Posterior cingulate gyrus (tissue), 11 donors: Measurements from ENCODE around the gene MDH1.
"Not testable (repeated sequence)": the region's sequence is repeated elsewhere in the genome, so short reads cannot be mapped to it uniquely, and the experiment has no call there.

Experiments used
- DNase-seq, 10 donors: peaks; one replicate each; pipeline versions ENCODE4 v3.0.0 to v3.0.0-alpha.2; 2020 to 2021; ENCODE audit warnings: mixed read lengths in 3 of 10
- intact Hi-C: fragments of 100-400 bp; cut with DNase I; formaldehyde crosslinking; loops from one replicate; pipeline ENCODE4 v1.15.1; 2023

MDH1 gene

DNA sequence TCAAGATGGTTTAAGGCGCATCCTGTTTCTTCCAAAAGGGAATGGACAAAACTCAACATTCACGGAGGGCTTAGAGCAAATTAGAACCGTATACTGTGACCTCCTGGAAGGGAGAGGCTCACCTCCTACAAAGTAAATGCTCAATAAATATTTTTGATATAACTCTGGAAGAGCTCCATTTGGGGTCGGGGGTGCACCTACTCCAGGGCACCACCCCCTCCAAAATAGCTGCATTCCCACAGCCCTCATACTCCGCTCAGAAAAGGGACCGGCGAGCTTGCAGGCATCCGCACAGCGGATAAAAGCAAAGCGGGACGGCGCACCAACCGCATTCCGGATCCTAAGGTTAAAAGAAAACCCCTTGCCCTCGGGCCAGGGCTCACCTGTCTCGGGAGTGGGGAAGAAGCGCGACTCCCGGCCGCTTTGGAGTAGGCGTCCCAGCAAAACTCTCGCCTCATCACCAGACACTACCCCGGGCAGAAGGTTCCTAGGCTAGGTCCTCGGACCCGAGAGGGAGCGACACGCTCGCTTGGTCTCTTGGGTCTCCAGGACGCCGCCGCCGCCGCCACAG lies 864 bp upstream of the MDH1 start:
- no peak for DNase-seq
- intact Hi-C loops, result loop anchor here (5.0 kb wide), 1 partner anchor 254 kb away; the partner anchor contains the start of gene UGP2

GRCh38 chr2:63589148-63589958 lies 590 bp downstream of the MDH1 start:
- intact Hi-C loops, result loop anchor here (5.0 kb wide), 1 partner anchor 253 kb away; the partner anchor contains the start of gene UGP2
- no peak for DNase-seq

DNA sequence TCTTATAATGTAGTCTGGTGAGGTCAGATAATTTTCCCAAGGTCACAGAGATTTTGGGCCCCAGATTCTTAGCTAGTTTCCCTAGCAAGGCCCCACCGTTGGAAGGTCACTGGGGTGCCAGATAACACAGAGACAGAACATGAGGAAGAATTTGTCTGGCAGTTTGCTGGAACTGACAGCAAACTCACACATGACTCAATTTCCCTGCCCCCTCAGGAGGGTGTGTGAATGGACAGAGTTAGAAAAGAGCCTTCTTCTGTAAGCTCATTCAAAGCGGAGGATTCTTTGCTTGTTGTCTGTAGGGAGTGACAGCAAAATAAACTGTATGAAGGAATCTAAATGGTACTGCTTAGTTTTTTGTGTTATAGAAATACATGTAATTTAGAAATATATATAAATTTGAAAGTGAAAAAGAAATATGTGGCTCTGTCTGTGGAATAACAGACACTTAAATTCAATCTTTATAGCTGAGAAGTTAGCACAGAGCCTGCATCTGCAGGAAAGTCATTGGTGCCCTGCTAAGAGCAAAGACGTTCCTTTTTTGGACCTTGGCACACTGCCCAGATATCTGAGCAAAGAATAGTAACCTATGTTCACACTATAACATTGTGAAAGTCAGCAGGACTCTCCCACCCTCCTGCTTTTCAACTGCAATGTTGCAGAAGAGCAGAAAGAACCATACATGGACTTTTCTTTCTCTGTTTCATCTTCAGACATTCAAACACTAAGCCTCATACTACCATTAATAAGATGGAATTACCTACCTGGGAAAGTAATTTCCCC lies 2.1 kb downstream of the MDH1 start:
- no peak for DNase-seq
- intact Hi-C loops, result loop anchor here (10.0 kb wide), 1 partner anchor 294 kb away; no protein-coding TSS in a partner anchor

GRCh38 chr2:63591566-63592175 lies 2.9 kb downstream of the MDH1 start:
- intact Hi-C loops, result loop anchor here (10.0 kb wide), 1 partner anchor 293 kb away; no protein-coding TSS in a partner anchor
- no peak for DNase-seq

DNA sequence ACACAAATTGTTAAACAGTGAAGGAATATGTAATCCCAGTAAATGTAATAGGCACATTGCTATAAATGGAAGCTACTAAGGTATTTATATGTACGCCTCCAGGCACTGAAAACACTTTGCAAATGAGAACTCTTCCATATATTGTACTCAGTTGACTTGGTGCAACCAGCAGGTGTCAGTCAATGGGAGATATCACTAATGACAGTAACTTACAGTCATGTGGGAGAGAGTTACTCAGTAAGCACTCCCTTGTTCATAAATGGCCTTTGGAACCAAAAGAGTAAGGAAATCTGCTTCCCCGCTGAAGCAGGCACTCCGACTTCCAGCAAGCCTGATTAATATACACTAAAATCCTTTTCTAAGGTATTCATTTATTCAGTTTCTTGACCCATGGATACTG lies 5.9 kb downstream of the MDH1 start:
- intact Hi-C loops, result loop anchor here (10.0 kb wide), 1 partner anchor 290 kb away; no protein-coding TSS in a partner anchor
- no peak for DNase-seq

GRCh38 chr2:63596401-63596883 lies 7.7 kb downstream of the MDH1 start:
- DNase-seq, result no peak
- intact Hi-C loops, result loop anchor here (10.0 kb wide), 1 partner anchor 288 kb away; no protein-coding TSS in a partner anchor

- intact Hi-C loops, result loop anchor here (10.0 kb wide), 1 partner anchor 286 kb away; no protein-coding TSS in a partner anchor
- DNase-seq, result no peak
Measured at GRCh38 chr2:63598981-63599380, 10.2 kb downstream of the MDH1 start.

GRCh38 chr2:63600881-63601460 lies 12.2 kb downstream of the MDH1 start:
- no peak for DNase-seq
- intact Hi-C loops, result no loop called here

- DNase-seq, result no peak
- intact Hi-C loops, result no loop called here
Measured at GRCh38 chr2:63604666-63605065, 15.9 kb downstream of the MDH1 start.

DNA sequence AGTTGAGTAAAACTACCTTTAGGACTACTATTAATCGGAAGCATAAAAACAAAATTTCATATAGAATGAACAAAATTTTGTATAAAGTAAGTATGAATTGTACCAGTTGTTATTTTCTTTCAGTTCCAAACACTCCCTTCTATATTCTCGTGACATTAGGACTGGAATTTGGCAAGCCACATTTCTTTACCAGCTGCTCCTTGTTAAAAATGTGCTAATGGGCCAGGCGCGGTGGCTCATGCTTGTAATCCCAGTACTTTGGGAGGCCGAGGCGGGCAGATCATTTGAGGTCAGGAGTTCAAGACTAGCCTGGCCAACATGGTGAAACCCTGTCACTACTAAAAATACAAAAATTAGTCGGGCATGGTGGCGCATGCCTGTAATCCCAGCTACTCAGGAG lies 20.1 kb downstream of the MDH1 start:
- intact Hi-C loops, DNase-seq: not testable (repeated sequence)

DNA sequence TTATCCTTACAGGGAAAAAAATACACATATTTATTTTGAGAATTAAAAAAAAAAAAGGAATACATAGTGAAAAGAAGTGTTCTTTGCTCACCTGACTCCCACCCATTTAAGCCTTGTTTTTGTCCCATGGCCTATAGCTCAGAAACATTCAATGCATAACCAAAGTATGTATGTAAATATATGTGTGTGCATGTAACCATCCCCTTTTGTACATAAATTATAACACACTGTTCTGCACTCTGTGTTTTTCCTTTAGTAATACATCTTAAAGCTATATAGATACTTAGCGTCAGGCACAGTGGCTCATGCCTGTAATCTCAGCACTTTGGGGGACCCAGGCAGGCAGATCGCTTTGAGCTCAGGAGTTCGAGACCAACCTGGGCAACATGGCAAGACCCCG lies 21.8 kb downstream of the MDH1 start:
- intact Hi-C loops, result no loop called here
- no peak for DNase-seq

DNA sequence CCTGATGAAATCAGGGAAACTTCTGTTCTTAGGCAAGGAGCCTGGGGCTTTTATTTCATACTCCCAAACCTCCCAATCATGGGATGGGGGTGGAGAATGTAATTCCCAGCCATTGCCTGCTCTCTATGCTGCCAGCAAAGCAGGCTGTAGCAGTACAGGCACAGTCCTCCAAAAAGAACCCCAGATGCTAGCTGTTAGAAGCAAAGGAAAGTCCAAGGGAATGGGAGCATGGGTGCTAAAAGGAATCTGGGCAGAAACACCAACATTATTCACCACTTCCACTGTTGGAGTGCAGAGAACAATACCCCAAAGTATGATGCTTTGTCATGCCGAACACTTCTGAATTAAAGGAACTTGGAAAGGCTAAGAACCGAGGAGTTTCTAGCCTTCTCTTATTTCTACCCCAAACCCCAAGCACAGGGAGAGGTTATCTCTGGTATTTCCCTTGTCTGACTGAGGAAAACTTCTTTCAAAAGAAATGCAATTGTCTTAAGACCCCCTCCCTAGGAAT lies 24.7 kb downstream of the MDH1 start:
- intact Hi-C loops, result no loop called here

GRCh38 chr2:63614448-63614968 lies 25.7 kb downstream of the MDH1 start:
- intact Hi-C loops, result no loop called here
- no peak for DNase-seq

More for the DNA sequence above, 24.7 kb downstream of the MDH1 start:
- DNase-seq, result no peak

DNA sequence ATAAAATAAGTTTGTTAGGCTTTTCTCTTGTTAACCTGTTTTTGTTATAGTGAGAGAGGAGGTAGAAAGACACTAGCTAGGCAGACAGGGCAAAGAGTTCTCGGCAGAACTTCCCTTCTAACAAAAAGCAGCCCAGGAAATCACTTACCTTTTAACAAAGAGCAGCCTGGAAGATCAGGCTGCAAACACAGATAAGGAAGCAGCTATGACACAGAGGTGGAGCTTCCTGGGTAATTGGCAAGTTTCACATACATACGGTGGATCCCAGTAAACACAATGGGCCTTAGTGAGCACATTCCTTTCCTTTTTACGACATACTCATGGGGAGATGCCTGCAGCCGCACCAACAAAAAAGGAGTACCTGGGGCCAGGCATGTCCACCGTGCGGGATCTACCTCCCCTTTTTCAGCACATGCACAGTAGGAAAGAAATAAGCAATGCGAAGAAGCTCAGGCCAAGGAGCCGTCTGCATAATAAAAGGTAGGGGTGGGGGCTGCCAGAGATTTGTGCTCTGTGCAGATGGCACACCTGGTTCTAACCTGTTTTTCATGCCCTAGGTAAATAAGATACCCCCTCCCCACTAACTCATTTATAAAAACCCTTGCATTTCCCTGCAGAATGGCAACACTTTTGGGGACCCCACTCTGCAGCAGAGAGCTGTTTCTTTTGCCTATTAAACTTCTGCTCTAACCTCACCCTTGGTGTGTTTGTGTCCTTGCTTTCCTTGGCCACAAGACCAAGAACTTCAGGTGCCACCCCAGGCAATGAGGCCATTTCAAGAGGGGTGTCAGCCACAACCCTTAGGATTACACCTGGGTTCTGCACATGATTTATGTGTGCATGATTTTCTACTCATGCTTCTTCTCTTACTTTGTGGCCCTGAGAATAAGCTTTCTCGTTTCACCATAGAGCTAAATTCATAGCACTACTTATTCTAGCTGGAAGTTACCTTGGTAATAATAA lies 26.5 kb downstream of the MDH1 start:
- intact Hi-C loops, result no loop called here
- DNase-seq, result no peak

GRCh38 chr2:63617366-63617765 lies 28.6 kb downstream of the MDH1 start:
- intact Hi-C loops, result no loop called here

DNA sequence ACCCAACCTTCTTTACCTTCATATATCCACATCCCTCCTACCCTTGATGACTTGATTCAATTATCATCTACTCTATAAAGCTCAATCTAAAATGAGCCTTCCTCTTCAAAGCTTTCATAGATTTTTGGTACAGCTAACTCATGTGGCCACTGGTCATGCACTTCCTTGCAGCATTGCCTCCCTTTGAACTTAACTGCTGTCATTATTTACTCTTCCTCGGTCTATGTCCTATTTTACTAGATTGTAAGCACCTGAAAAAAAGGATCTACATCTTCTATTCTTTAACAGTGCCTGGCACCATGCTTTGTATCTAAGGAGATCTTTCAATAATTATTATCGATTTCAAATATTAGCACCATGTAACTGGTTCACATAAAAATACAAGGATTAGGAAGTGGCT lies 30.6 kb downstream of the MDH1 start:
- DNase-seq, result no peak
- intact Hi-C loops, result no loop called here

More at GRCh38 chr2:63617366-63617765, 28.6 kb downstream of the MDH1 start:
- DNase-seq, result no peak

DNA sequence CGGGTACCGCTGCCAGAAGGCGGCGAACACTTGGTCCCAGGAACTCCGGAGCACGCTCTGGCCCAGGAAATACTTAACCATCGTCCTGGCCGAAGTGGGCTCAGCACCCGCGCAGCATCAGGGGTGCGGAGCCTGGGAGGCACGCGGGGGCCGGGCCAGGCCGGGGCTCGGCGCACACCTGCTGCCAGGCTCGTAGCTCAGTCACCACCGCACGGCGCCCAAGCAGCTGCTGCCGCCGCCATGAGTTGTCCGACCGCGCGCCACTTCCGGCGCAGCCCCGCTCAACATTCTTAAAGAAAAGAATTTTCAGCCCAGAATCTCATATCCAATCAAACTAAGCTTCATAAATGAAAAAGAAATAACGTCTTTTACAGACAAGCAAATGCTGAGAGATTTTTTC lies 34.0 kb downstream of the MDH1 start:
- intact Hi-C loops, result no loop called here
- no peak for DNase-seq

DNA sequence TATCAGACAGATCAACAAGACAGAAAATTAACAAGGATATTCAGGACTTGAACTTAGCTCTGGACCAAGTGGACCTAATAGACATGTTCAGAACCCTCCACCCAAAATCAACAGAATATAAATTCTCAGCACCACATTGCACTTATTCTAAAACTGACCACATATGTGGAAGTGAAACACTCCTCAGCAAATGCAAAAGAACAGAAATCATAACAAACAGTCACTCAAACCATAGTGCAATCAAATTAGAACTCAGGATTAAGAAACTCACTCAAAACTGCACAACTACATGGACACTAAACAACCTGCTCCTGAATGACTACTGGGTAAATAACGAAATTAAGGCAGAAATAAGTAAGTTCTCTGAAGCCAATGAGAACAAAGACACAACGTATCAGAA lies 35.0 kb downstream of the MDH1 start:
- DNase-seq, intact Hi-C loops: not testable (repeated sequence)
